GM19025 (cell line): ENCODE results near the gene NDUFAB1.
"Not testable (repeated sequence)": the region's sequence is repeated elsewhere in the genome, so short reads cannot be mapped to it uniquely, and the experiment has no call there.

Experiments
- ATAC-seq: cut with Tn5 transposase; IDR thresholded peaks from one replicate; pipeline ENCODE4 v1.9.1; 2021; ENCODE audit warnings: mild to moderate bottlenecking, low read depth, moderate library complexity; ENCODE audit not compliant: unreplicated experiment

NDUFAB1 gene

GRCh38 chr16:23595951-23596720 is at the start of gene NDUFAB1:
Gene NDUFAB1 (minus strand): TSS chr16:23596316. CDS start chr16:23596290, 26 bp downstream.
- ATAC-seq, result peak; percentile 97

GRCh38 chr16:23642246-23642774 is 46.2 kb upstream of the NDUFAB1 start:
- ATAC-seq, result no peak

- peak; percentile 98 for ATAC-seq
Measured at GRCh38 chr16:23640931-23641765, 45.0 kb upstream of the NDUFAB1 start, which contains the start of the genes DCTN5 and PALB2. Gene DCTN5 (plus strand): TSS chr16:23641466. CDS start chr16:23641543, 77 bp downstream. Gene PALB2 (minus strand): TSS chr16:23641310. CDS start chr16:23641157, 153 bp downstream.

- ATAC-seq, result no peak
Measured at GRCh38 chr16:23640615-23640930, 44.5 kb upstream of the NDUFAB1 start.

- no peak for ATAC-seq
Measured at GRCh38 chr16:23635958-23636357, 39.8 kb upstream of the NDUFAB1 start.

GRCh38 chr16:23634461-23635036 is 38.4 kb upstream of the NDUFAB1 start:
- ATAC-seq, result no peak

GRCh38 chr16:23631874-23632273 is 35.8 kb upstream of the NDUFAB1 start:
- ATAC-seq, result not testable (repeated sequence)

- no peak for ATAC-seq
Measured at GRCh38 chr16:23629516-23629915, 33.4 kb upstream of the NDUFAB1 start.

GRCh38 chr16:23624092-23624491 is 28.0 kb upstream of the NDUFAB1 start:
- no peak for ATAC-seq

- ATAC-seq, result no peak
Measured at GRCh38 chr16:23615805-23616204, 19.7 kb upstream of the NDUFAB1 start.

GRCh38 chr16:23611936-23612335 is 15.8 kb upstream of the NDUFAB1 start:
- ATAC-seq, result no peak

GRCh38 chr16:23610905-23611304 is 14.8 kb upstream of the NDUFAB1 start:
- ATAC-seq, result not testable (repeated sequence)

GRCh38 chr16:23609929-23610328 is 13.8 kb upstream of the NDUFAB1 start:
- ATAC-seq, result no peak

- no peak for ATAC-seq
Measured at GRCh38 chr16:23608194-23608593, 12.1 kb upstream of the NDUFAB1 start.

GRCh38 chr16:23607726-23608125 is 11.6 kb upstream of the NDUFAB1 start:
- no peak for ATAC-seq

GRCh38 chr16:23597003-23597756 is 1.1 kb upstream of the NDUFAB1 start:
- no peak for ATAC-seq

GRCh38 chr16:23595246-23595950 is 718 bp downstream of the NDUFAB1 start:
- ATAC-seq, result no peak

- ATAC-seq, result no peak
Measured at GRCh38 chr16:23594186-23594585, 1.9 kb downstream of the NDUFAB1 start.

- ATAC-seq, result no peak
Measured at GRCh38 chr16:23590181-23590580, 5.9 kb downstream of the NDUFAB1 start.

GRCh38 chr16:23587726-23588125 is 8.4 kb downstream of the NDUFAB1 start:
- ATAC-seq, result no peak
